NCI-H1105 treated with DMSO at 0.1 percent for 48 hours (cell line): Measurements from ENCODE around the gene KRT9.
"Not testable (repeated sequence)": the region's sequence is repeated elsewhere in the genome, so short reads cannot be mapped to it uniquely, and the experiment has no call there.

Experiments
- DNase-seq: peaks from one replicate; lab custom pipeline; 2025; lab: John Stamatoyannopoulos, UW

Gene KRT9

GRCh38 chr17:41602524-41602923 lies 30.7 kb upstream of the KRT9 start:
- no peak for DNase-seq

GRCh38 chr17:41600318-41600717 lies 28.5 kb upstream of the KRT9 start:
- no peak for DNase-seq

GRCh38 chr17:41599680-41600079 lies 27.8 kb upstream of the KRT9 start:
- DNase-seq = no peak

- DNase-seq = no peak
Observed at GRCh38 chr17:41595585-41595984, 23.7 kb upstream of the KRT9 start.

- no peak for DNase-seq
Observed at GRCh38 chr17:41594363-41594915, 22.6 kb upstream of the KRT9 start.

- DNase-seq = no peak
Observed at GRCh38 chr17:41593306-41593981, 21.6 kb upstream of the KRT9 start.

GRCh38 chr17:41592601-41593305 lies 20.9 kb upstream of the KRT9 start:
- no peak for DNase-seq

- no peak for DNase-seq
Observed at GRCh38 chr17:41589301-41589700, 17.4 kb upstream of the KRT9 start.

- DNase-seq = no peak
Observed at GRCh38 chr17:41588126-41588810, 16.4 kb upstream of the KRT9 start.

GRCh38 chr17:41586863-41587495 lies 15.1 kb upstream of the KRT9 start, which contains the start of gene KRT14:
Gene KRT14, minus strand, starts transcription at chr17:41586895. Its CDS starts 61 bp downstream, at chr17:41586834.
- no peak for DNase-seq

GRCh38 chr17:41585301-41586056 lies 13.6 kb upstream of the KRT9 start:
- DNase-seq = no peak

GRCh38 chr17:41584331-41584927 lies 12.6 kb upstream of the KRT9 start:
- DNase-seq = not testable (repeated sequence)

- no peak for DNase-seq
Observed at GRCh38 chr17:41583137-41584127, 11.6 kb upstream of the KRT9 start.

- not testable (repeated sequence) for DNase-seq
Observed at GRCh38 chr17:41582061-41582968, 10.5 kb upstream of the KRT9 start.

GRCh38 chr17:41581366-41582060 lies 9.7 kb upstream of the KRT9 start:
- no peak for DNase-seq

GRCh38 chr17:41580687-41581365 lies 9.0 kb upstream of the KRT9 start:
- no peak for DNase-seq

- DNase-seq = no peak
Observed at GRCh38 chr17:41580244-41580575, 8.4 kb upstream of the KRT9 start.
